ENCODE data around the gene LIG4. TPM values are rescaled to one million over a fixed set of nuclear protein-coding genes. Genes with fewer than 3 reads are reported as not detected.
"Not testable (repeated sequence)": the region's sequence is repeated elsewhere in the genome, so short reads cannot be mapped to it uniquely, and the experiment has no call there.

Gene LIG4
- total RNA-seq, 1 experiment from 2014 or later, result 11.1 TPM

DNA sequence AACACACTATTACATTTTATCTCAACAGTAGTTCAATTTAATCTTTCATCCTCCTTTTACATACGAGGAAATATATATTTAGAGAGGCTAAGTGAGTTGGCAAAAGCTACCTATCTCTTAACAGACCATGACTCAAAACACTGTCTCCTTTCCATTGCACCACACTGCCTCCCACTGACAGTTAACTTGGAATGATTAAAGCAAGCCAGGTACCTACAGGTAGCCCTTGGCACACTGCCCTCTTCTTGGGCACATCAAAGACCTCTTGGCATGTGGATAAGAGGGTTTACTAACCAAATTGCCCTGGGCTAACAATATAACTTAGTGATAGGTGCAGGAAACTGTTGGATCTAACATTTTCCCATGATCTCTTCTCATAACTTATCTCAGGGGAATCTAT, 4.7 kb upstream of the LIG4 start:
- peak overlapping the region; percentile 93 for H3K4me3 ChIP-seq (ENCODE audit: low read depth, low read length, poor library complexity, severe bottlenecking)
- DNase-seq (ENCODE audit: low spot score), result no peak
- ChIA-PET CTCF (no interaction called here), POLR2A (ENCODE audit: low non-redundant PET) (no interaction called here)
- no peaks in the 10 kb centered on the region for H3K36me3 ChIP-seq (ENCODE audit: insufficient read depth, low read length, poor library complexity, severe bottlenecking)
- no peaks in the 10 kb centered on the region for H3K9me3 ChIP-seq (ENCODE audit: low read depth, low read length, poor library complexity, severe bottlenecking)
- no TSS peak for BruUV-seq (replicated peaks)
- TF ChIP-seq EZH2 (IDR thresholded peaks at IDR 0.05; ENCODE audit: borderline replicate concordance, low read depth, low read length, poor library complexity, severe bottlenecking), result no peak
- TF ChIP-seq, protein P1, sequence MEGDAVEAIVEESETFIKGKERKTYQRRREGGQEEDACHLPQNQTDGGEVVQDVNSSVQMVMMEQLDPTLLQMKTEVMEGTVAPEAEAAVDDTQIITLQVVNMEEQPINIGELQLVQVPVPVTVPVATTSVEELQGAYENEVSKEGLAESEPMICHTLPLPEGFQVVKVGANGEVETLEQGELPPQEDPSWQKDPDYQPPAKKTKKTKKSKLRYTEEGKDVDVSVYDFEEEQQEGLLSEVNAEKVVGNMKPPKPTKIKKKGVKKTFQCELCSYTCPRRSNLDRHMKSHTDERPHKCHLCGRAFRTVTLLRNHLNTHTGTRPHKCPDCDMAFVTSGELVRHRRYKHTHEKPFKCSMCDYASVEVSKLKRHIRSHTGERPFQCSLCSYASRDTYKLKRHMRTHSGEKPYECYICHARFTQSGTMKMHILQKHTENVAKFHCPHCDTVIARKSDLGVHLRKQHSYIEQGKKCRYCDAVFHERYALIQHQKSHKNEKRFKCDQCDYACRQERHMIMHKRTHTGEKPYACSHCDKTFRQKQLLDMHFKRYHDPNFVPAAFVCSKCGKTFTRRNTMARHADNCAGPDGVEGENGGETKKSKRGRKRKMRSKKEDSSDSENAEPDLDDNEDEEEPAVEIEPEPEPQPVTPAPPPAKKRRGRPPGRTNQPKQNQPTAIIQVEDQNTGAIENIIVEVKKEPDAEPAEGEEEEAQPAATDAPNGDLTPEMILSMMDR (conservative IDR thresholded peaks at IDR 0.05; ENCODE audit: low read depth, low read length), result no peak
- no peak overlapping the region for H3K27ac ChIP-seq (ENCODE audit: low read depth, low read length, poor library complexity, severe bottlenecking)
- no peaks in the 10 kb centered on the region for H3K27me3 ChIP-seq (replicated peaks; ENCODE audit: insufficient read depth, low read depth, low read length, poor library complexity)
- H3K4me1 ChIP-seq (ENCODE audit: insufficient read depth, low read length, poor library complexity, severe bottlenecking), result peaks cover 28% of the 10 kb centered on the region
- intact Hi-C loops (cut with micrococcal nuclease; ENCODE audit: unreplicated experiment), result no loop called here

DNA sequence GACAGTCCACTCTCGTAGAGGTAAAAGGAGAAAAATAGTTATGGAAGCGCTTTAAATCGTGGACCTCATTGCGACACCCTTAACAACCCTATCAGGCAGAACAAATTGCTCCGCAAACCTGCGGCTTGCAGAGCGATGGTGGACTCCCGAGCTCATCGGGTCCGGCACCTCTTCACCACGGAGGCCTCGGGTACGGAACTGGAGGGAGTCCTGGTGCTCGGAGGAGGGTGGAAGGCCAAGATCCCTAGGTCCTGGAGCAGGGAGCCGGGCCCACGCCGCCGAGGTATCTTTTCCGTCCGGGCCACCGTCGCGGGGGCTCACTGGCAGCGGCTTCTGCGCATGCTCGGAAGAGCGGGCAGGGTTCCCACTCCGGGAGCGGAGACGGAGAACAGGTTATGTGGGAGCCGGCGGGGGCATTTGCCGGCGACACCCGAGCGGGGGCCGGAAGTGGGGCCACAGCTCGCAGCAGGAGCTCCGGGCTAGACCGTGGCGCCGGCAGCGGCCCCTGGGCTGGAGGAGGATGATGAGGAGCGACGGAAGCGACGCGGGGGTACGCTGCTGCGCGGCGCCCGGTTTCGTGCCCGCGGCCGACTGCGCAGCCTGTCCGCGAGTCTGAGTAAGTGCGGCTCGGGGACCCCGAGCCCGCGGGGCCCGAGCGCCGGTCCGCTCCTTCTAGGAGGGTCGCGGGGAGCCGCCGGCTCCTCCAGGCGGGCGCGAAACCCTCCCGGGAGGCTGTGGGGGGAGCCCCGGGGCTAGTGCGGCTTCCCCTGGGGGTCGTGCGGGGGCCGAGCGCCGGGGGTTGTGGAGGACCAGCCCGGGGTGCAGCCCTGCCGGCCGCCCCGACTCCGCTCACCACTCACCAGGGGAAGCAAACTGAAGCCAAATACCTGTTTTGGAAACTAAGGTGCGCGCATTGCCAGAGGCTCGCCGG, 3.0 kb upstream of the LIG4 start, which contains the start of gene ABHD13:
Gene ABHD13 (plus strand): TSS at position 349 of the 931 bp plus-strand sequence. CDS start 10,827 bp downstream, outside the sequence.
- TF ChIP-seq EZH2 (IDR thresholded peaks at IDR 0.05; ENCODE audit: borderline replicate concordance, low read depth, low read length, poor library complexity, severe bottlenecking), result no peak
- TF ChIP-seq, protein P1 (conservative IDR thresholded peaks at IDR 0.05; ENCODE audit: low read depth, low read length), result no peak
- no TSS peak for BruUV-seq (replicated peaks)
- H3K36me3 ChIP-seq (ENCODE audit: insufficient read depth, low read length, poor library complexity, severe bottlenecking), result no peaks in the 10 kb centered on the region
- intact Hi-C loops (cut with micrococcal nuclease; ENCODE audit: unreplicated experiment), result no loop called here
- ChIA-PET POLR2A (ENCODE audit: low non-redundant PET) (no interaction called here), CTCF (no interaction called here)
- H3K27me3 ChIP-seq (replicated peaks; ENCODE audit: insufficient read depth, low read depth, low read length, poor library complexity), result no peaks in the 10 kb centered on the region
- H3K4me1 ChIP-seq (ENCODE audit: insufficient read depth, low read length, poor library complexity, severe bottlenecking), result peaks cover 25% of the 10 kb centered on the region
- peak; percentile 96 for DNase-seq (ENCODE audit: low spot score)
- peak within 1 kb of the TSS; percentile 94 for H3K27ac ChIP-seq (ENCODE audit: low read depth, low read length, poor library complexity, severe bottlenecking)
- H3K4me3 ChIP-seq (ENCODE audit: low read depth, low read length, poor library complexity, severe bottlenecking), result peak within 1 kb of the TSS; percentile 93
- H3K9me3 ChIP-seq (ENCODE audit: low read depth, low read length, poor library complexity, severe bottlenecking), result no peaks in the 10 kb centered on the region

DNA sequence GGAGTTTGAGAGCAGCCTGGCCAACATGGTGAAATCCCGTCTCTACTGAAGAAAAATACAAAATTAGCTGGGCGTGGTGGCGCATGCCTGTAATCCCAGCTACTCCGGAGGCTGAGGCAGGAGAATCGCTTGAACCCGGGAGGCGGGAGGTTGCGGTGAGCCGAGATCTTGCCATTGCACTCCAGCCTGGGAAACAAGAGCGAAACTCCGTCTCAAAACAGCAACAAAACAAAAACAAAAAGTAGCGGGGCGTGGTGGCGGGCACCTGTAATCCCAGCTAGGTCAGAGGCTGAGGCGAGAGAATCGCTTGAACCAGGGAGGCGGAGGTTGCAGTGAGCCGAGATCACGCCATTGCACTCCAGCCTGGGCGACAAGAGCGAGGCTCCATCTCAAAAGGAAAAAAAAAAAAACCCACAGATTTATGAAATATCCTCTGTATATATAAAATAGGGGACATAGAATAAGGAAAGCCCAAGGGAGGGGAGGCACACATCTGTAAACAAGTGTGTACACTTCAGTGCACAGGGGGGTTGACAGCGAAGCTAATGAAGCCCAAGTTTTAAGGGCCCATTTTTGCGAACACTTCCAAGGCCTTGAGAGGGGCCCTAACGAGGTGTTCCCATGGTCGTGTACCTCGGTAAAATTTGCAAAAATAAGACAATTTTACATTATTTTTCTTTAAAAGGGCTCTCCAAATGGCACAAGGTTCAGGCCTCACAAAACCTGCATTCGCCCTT, 2.1 kb upstream of the LIG4 start:
- CTCF ChIA-PET; DNase-seq (ENCODE audit: low spot score); H3K9me3 ChIP-seq (ENCODE audit: low read depth, low read length, poor library complexity, severe bottlenecking); intact Hi-C loops (cut with micrococcal nuclease; ENCODE audit: unreplicated experiment); POLR2A ChIA-PET (ENCODE audit: low non-redundant PET); H3K36me3 ChIP-seq (ENCODE audit: insufficient read depth, low read length, poor library complexity, severe bottlenecking); H3K27me3 ChIP-seq (replicated peaks; ENCODE audit: insufficient read depth, low read depth, low read length, poor library complexity): not testable (repeated sequence)
- Histone ChIP-seq H3K27ac (ENCODE audit: low read depth, low read length, poor library complexity, severe bottlenecking) (peak overlapping the region; percentile 94), H3K4me3 (ENCODE audit: low read depth, low read length, poor library complexity, severe bottlenecking) (peak overlapping the region; percentile 93), H3K4me1 (ENCODE audit: insufficient read depth, low read length, poor library complexity, severe bottlenecking) (peaks cover 25% of the 10 kb centered on the region)
- BruUV-seq (replicated peaks), result TSS peak; percentile 89

Measured in A673 (cell line).